Peyer's patch (tissue), 4 donors: ENCODE data around the gene FGFR2.

Experiments used
- CTCF ChIP-seq, 6 experiments: fragments of 450-650 bp in 4 of 6; fragments of 200-600 bp in 2 of 6; sonication (generic) in 1 of 6; IDR thresholded peaks; one replicate each; pipeline ENCODE4 v1.5.1; 2017 to 2019; ENCODE audit warnings: antibody characterized with exemption in 6 of 6, mild to moderate bottlenecking in 3 of 6, moderate library complexity in 1 of 6
- POLR2A ChIP-seq, 2 donors: fragments of 450-650 bp; IDR thresholded peaks; one replicate each; pipeline ENCODE4 v1.5.1; 2017; ENCODE audit warnings: antibody characterized with exemption in 2 of 2, mild to moderate bottlenecking in 2 of 2, moderate library complexity in 2 of 2

- TF ChIP-seq CTCF (IDR thresholded peaks at IDR 0.05) (no peak), POLR2A (IDR thresholded peaks at IDR 0.05) (no peak)
Observed at GRCh38 chr10:121509796-121510195, 88.4 kb downstream of the FGFR2 start.
